Endometrial microvascular endothelial cells (primary cell): ENCODE data around the gene SLC1A5. TPM values are rescaled to one million over a fixed set of nuclear protein-coding genes. Genes with fewer than 3 reads are reported as not detected.

Source experiments
- in situ Hi-C: cut with HindIII; loops from 2 replicates; pipeline ENCODE4 v1.10.0; 2017; ENCODE audit warnings: low sequenced_read_pairs, low pct_unique_long_range_greater_than_20kb; ENCODE audit errors: inconsistent ontology term
- total RNA-seq: library from RNA; depleted of rRNA; stranded (reverse); fragments of >200 nt; gene quantifications from one replicate; pipeline ENCODE4 v1.2.3, GENCODE V29; 2015; ENCODE audit errors: inconsistent ontology term

SLC1A5 gene
- total RNA-seq, 1 donor from 2014 or later, result 138 TPM

DNA sequence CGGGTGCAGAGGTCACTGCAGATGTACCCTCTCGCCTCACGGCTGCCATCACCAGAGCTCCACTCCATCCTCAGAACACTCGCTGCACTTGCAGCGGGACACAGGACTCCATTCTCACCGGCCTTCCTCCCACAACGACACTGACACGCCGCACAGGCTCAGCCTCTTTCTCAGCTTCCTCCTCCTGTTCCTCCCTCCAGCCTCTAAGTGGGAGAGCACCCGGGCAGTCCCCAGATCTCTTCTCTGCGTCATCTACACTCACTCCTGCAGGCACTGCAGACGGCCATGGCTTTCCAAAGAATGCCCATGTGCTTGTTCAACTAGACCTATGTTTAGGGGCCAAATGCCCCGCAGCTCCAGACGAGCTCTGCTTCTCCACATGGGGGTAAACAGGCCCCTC, 56.8 kb downstream of the SLC1A5 start:
- in situ Hi-C loops, result no loop called here

DNA sequence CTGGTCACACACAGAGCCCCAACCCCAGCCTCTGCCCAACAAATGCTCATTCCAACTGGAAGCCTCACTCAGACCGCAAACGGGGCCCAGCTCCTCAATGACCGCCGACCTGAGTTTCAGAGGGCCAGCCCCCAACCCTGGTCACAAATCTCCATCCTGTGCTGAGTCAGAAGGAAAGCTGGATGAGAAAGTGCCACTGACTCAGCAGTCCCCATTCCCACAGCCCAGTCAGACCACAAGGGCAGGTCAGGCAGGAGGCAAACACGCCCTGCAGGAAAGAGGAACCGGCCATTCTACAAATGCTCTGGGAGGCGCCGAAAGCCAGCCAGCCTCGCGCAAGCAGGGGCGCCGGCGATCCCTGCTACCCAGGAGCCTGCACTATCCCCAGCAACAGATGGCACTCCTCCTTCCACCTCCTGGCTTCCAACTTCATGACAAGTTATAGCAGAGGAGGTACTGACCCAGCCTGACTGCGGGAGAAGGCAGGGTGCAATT, 57.3 kb downstream of the SLC1A5 start:
- in situ Hi-C loops, result no loop called here

DNA sequence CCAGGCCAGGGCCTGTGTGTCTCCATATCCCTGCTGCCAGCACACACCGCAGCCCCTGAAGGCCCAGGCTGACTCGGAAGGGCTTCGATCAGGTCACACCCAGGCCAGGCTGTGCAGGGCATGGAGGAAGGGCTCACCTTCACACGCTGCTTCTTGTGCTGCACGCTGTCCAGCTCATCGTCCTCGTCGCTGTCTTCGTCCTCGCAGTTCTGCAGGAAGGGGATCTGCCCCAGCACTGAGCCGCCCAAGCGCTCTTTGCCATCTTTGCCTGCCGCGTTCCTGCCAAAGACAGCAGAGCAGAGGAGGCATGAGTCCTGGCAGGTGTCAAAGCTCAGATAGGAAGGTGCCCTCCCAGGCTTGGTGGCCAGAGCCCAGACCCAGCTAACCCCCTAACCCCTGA, 57.8 kb downstream of the SLC1A5 start:
- in situ Hi-C loops, result no loop called here

DNA sequence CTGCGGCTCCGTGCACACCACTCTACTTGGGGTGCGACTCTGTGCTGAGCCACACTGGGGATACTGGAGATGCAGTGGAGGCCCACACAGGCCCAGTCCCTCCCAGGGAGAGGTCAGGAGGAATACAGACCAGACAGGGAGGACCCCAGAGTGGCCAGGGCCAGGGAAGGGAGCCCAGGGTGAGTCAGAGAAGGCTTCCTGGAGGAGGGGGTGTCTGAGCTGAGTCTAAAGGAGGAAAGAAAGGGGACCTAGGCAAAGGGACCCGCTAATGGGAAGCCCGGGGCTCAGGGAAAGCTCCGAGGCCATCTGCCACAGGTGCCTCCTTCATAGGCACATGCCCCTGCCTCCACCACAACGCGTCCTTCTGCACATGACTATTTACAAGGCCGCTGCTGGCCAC, 58.2 kb downstream of the SLC1A5 start:
- in situ Hi-C loops, result no loop called here

DNA sequence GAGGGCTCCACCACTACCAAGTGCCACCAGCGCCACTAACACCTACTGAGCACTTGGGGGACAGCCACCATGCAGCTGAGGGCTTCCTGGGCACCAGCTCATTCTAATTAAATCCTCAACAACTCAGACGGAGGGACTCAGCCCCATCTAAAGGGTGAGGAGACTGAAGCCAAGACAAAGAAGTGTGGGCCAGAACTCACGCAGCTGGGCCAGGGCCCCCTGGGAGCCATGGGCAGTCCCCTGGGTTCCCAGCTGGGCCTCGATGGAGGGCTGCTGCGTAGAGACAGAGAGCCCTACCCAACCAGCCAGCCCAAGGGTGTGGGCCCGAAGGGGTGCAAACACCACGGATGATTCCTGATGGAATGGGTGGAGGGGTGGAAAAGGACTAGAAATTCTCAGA, 58.7 kb downstream of the SLC1A5 start:
- in situ Hi-C loops, result no loop called here

DNA sequence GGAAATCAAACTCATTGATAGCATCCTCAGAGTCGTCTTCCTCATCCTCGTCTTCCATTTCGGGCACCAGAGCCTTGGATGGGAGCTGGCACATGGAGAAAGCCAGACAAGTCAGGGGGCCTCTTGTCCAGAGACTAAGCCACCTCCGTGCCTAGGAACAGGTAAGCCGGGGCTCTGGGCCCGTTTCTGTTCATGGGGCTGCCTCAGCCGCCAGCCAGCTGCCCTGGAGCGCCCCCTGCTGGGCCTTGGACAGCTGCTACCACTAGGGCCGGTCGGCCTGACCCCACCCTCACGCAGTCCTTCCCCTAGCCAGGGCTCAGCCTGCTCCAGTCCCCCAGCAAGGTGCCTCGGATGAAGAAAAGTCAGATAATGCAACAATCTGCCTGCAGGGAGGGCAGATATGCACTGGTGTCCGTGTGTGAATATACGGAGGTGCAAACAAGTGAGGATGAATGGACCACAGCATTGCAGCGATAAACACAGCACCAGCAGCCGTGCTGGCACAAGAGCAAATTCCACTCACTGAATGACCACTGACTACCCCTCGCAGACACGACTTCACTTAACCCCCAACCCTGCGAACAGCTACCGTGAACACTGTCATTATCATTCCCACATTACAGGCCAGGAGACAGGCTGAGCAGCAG, 59.6 kb downstream of the SLC1A5 start:
- in situ Hi-C loops, result no loop called here

DNA sequence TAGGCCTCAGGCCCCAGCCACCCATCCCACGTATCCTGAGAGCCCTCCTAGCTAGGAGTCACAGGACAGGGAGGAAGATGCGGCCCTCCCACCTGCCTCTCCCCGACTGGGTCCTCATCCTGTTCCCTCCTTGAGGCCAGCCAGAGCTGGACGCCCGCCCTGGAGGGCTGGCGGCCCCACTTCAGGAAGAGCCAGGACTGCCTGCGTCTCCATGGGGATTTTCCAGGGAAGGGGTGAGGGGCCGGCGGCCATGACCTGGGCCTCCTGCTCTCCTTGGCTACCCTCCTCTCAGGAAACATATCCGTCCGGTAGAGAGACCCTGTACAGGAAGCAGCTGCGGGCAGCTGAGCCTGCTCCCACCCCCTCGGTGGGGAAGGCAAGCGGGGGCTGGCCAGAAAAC, 60.2 kb downstream of the SLC1A5 start:
- in situ Hi-C loops, result no loop called here

DNA sequence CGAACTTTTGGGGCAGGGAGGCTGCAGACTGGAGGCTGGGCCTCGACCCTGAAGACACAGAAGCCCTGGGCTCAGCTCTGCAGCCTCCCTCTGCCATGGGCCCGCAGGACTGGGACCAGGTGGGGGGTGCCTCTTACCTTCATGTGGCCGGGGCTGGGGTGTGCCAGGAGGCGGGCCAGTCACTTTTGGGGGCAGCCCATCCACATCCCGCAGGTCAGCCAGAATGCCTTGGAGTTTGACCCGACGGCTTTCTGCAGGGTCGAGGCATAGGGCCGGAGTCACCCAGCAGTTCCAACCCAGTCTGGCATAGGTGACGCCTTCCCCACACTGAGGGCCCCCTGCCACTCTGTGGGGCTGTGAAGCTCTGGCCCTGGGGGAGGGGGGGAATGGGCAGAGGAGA, 60.6 kb downstream of the SLC1A5 start:
- in situ Hi-C loops, result no loop called here

DNA sequence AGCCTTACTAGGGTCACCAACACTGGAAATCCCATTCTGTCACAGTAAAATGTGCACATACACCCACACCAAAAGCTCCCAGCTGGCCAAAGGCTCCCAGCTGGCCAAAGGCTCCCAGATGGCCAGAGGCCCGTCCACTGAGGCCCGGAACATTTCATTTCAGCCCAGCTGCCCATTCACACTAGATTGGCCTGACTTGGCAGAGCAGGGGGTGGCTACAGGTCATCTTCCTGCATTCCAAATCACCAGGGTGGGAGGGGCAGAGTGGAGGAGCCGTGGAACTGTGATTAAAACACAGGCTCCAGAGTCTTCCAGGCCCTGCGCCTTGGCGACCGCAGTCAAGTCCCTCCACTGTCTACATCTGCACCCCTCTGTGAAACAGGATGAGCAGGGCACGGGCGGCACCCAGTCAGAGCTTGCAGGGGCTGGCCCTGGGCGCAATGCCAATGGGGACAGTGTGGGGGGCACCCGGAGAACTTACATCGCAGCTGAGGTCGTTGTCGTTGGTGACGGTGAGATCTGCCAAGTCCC, 61.4 kb downstream of the SLC1A5 start:
- in situ Hi-C loops, result no loop called here

DNA sequence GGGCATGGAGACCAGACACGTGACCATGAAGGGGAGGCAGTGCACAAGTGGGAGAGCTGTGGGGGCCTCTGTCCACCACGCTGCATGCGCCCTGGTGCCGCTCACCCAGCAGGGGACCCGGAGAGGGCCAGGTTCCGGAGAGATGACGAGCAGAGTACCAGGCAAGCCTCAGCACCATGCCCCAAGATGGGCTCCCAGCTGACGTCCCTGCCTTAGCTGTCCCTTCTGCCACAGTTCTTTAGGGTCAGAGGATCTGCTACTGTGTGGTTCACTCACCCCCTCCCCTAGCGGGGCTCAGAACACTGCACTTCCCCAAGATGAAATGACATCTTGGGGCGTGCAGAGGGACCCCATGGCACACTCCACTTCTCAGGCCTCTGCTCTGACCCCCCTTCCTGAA, 61.8 kb downstream of the SLC1A5 start:
- in situ Hi-C loops, result no loop called here

DNA sequence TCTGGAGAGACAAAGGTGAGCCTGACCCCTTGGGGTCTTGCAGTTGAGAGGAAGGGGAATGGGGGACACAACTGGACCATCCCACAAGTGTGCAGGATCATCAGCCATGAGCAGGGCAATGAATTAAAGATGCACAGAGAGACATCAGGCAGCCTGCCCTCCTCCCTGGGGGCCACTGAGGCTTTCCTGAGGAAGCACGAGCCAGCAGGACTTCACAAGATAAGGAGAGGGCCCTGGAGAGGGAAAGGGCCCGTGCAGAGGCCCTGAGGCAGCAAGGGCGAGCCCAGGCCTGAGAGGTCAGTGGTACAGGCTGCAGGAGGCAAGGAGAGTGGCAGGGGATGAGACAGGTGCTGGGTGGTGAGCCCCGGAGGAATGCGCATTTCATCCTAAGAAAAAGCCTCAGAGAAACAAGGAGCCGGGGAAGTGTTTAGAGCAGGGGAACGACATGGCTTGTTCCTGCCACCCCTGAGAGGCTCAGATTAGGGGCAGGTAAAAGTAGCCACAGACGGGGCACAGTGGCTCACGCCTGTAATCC, 62.5 kb downstream of the SLC1A5 start:
- in situ Hi-C loops, result no loop called here

DNA sequence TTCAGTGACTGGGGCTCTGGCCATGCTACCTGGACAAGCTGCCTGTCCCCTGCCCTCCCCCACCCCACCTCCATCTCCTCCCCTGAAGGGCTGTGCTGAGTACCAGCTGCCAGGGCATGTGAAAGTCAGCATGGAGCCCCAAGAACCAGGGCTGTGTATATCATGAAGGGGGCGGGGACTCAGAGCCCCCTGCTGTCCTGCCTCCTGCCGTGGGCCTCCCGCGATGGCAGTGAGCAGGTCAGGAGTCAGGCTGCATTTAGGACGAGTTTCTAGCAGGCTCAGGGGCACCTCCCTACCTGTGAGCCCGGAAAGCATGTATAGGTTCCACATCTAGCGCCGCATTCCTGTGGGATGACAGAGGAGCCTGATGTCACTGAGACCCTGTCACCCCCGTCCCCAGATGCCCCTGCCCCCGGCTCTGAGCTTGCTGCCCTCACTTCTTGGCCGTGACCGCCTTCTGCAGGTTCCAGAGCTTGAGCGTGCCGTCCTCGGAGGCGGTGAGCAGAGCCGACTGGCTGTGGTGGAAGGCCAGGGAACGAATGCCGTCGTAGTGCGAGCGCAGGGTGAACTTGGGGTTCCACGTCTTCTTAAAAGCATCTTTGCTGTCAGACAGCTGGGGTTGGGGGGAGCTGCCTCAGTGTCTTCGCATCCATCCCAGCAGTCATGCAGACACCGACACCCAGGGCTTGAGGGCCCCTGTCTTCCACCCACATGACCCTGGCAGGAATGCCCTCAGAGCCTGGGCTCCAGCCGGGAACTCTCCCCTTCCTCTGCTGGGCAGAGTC, 63.2 kb downstream of the SLC1A5 start:
- in situ Hi-C loops, result no loop called here

Other genes starting within 250 kb of the SLC1A5 start
- 277 TPM for gene CALM3, start 187.3 kb downstream of the SLC1A5 start, total RNA-seq
- gene PTGIR, start 163.5 kb downstream of the SLC1A5 start, total RNA-seq, result 0.46 TPM
- not detected for gene GNG8, start 152.4 kb downstream of the SLC1A5 start, total RNA-seq
- 0.19 TPM for gene DACT3, start 127.4 kb downstream of the SLC1A5 start, total RNA-seq
- 30.9 TPM for gene PRKD2, start 71.5 kb downstream of the SLC1A5 start, total RNA-seq
- gene FKRP, start 42.5 kb downstream of the SLC1A5 start, total RNA-seq, result 18.6 TPM
- gene STRN4, start 42.1 kb downstream of the SLC1A5 start, total RNA-seq, result 95.9 TPM
- gene AP2S1, start 62.3 kb upstream of the SLC1A5 start, total RNA-seq, result 287 TPM
- gene ARHGAP35, start 72.4 kb upstream of the SLC1A5 start, total RNA-seq, result 24.3 TPM
- gene NPAS1, start 231.2 kb upstream of the SLC1A5 start, total RNA-seq, result not detected